ENCODE data around the gene TMEM151A.

- no peak for TF ChIP-seq EZH2 (IDR thresholded peaks at IDR 0.05)
- TF ChIP-seq, protein P1, sequence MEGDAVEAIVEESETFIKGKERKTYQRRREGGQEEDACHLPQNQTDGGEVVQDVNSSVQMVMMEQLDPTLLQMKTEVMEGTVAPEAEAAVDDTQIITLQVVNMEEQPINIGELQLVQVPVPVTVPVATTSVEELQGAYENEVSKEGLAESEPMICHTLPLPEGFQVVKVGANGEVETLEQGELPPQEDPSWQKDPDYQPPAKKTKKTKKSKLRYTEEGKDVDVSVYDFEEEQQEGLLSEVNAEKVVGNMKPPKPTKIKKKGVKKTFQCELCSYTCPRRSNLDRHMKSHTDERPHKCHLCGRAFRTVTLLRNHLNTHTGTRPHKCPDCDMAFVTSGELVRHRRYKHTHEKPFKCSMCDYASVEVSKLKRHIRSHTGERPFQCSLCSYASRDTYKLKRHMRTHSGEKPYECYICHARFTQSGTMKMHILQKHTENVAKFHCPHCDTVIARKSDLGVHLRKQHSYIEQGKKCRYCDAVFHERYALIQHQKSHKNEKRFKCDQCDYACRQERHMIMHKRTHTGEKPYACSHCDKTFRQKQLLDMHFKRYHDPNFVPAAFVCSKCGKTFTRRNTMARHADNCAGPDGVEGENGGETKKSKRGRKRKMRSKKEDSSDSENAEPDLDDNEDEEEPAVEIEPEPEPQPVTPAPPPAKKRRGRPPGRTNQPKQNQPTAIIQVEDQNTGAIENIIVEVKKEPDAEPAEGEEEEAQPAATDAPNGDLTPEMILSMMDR (IDR thresholded peaks at IDR 0.05): no peak
- TF ChIP-seq EZH2phosphoT487 (IDR thresholded peaks at IDR 0.05): no peak
Measured at GRCh38 chr11:66271816-66272215, 19.9 kb upstream of the TMEM151A start.

All from neural progenitor cell (in vitro differentiated cells).